Activated CD8-positive, alpha-beta T cell treated with anti-CD3 and anti-CD28 coated beads for 36 hours (primary cell): Measurements from ENCODE around the gene SYDE2. TPM values are rescaled to one million over a fixed set of nuclear protein-coding genes. Genes with fewer than 3 reads are reported as not detected.

Experiments
- ATAC-seq: fragments of 200-7000 bp; cut with Tn5 transposase; one replicate; pipeline ENCODE4 v1.10.0; 2021; ENCODE audit warnings: mild to moderate bottlenecking, moderate library complexity
- CTCF ChIA-PET: fragments of 350-600 bp; sonication (Branson Sonifier 250); formaldehyde crosslinking; loops from one replicate; lab custom pipeline; 2021; ENCODE audit warnings: antibody characterized with exemption; lab: Charles Lee
- POLR2A ChIA-PET: fragments of 350-600 bp; sonication (Branson Sonifier 250); formaldehyde crosslinking; loops from one replicate; lab custom pipeline; 2021; ENCODE audit warnings: antibody characterized with exemption; lab: Charles Lee
- DNase-seq: peaks from one replicate; pipeline ENCODE4 v3.0.0-alpha.2; 2020
- H3K27ac Mint-ChIP-seq: one replicate; pipeline ENCODE4 v1.8.0; 2021; ENCODE audit warnings: mild to moderate bottlenecking, mixed read lengths
- H3K27me3 Mint-ChIP-seq: one replicate; pipeline ENCODE4 v1.8.0; 2021; ENCODE audit warnings: mixed read lengths
- H3K36me3 Mint-ChIP-seq: one replicate; pipeline ENCODE4 v1.8.0; 2021; ENCODE audit warnings: low read depth, mixed read lengths
- H3K4me1 Mint-ChIP-seq: one replicate; pipeline ENCODE4 v1.8.0; 2021; ENCODE audit warnings: low read depth, mixed read lengths
- H3K4me3 Mint-ChIP-seq: one replicate; pipeline ENCODE4 v1.8.0; 2021; ENCODE audit warnings: mild to moderate bottlenecking, moderate library complexity, mixed read lengths
- H3K9me3 Mint-ChIP-seq: one replicate; pipeline ENCODE4 v1.8.0; 2021; ENCODE audit warnings: mixed read lengths
- CTCF ChIP-seq: fragments of 200-600 bp; IDR thresholded peaks from one replicate; pipeline ENCODE4 v1.8.0; 2022; ENCODE audit warnings: antibody characterized with exemption, mild to moderate bottlenecking
- intact Hi-C: fragments of 100-400 bp; cut with micrococcal nuclease; formaldehyde crosslinking; loops from one replicate; pipeline ENCODE4 v1.10.0; 2022
- total RNA-seq, 2 experiments: library from RNA; stranded (reverse); gene quantifications; one replicate each; pipeline ENCODE4 v1.2.3, GENCODE V29; 2021

SYDE2 gene
- total RNA-seq, 2 experiments from 2014 or later = 4.8 to 5.2 TPM

- peak overlapping the region; percentile 5 for H3K4me3 Mint-ChIP-seq
These were observed 21.3 kb downstream of the SYDE2 start for GRCh38 chr1:85179522-85179921.

GRCh38 chr1:85178396-85178795 lies 22.4 kb downstream of the SYDE2 start:
- ATAC-seq = no peak
- intact Hi-C loops = no loop called here

More at GRCh38 chr1:85179522-85179921, 21.3 kb downstream of the SYDE2 start:
- peaks cover 17% of the 10 kb centered on the region for H3K36me3 Mint-ChIP-seq
- no peaks in the 10 kb centered on the region for H3K27me3 Mint-ChIP-seq
- peaks cover 13% of the 10 kb centered on the region for H3K4me1 Mint-ChIP-seq
- POLR2A ChIA-PET = no interaction called here
- H3K9me3 Mint-ChIP-seq = no peaks in the 10 kb centered on the region
- no peak overlapping the region for H3K27ac Mint-ChIP-seq
- ATAC-seq (peak; percentile 94), DNase-seq (no peak)
- TF ChIP-seq CTCF = no peak
- CTCF ChIA-PET = interaction anchor here (1.0 to 1.3 kb wide), 2 partner anchors 61 to 80 kb away, joined by 3 to 4 read pairs; partner anchors contain the start of gene C1orf52
- intact Hi-C loops = no loop called here

GRCh38 chr1:85174503-85174902 lies 26.3 kb downstream of the SYDE2 start:
- H3K27ac Mint-ChIP-seq = no peak overlapping the region
- POLR2A ChIA-PET = no interaction called here
- H3K9me3 Mint-ChIP-seq = no peaks in the 10 kb centered on the region
- intact Hi-C loops = no loop called here
- ATAC-seq (peak; percentile 37), DNase-seq (no peak)
- no peaks in the 10 kb centered on the region for H3K27me3 Mint-ChIP-seq
- H3K4me1 Mint-ChIP-seq = peaks cover 20% of the 10 kb centered on the region
- no peak overlapping the region for H3K4me3 Mint-ChIP-seq
- CTCF ChIA-PET = interaction anchor here (1.1 to 1.2 kb wide), 2 partner anchors 16 to 230 kb away, joined by 3 read pairs; no protein-coding TSS in a partner anchor
- no peak for TF ChIP-seq CTCF
- peaks cover 12% of the 10 kb centered on the region for H3K36me3 Mint-ChIP-seq

More at GRCh38 chr1:85178396-85178795, 22.4 kb downstream of the SYDE2 start:
- H3K9me3 Mint-ChIP-seq = no peaks in the 10 kb centered on the region
- POLR2A ChIA-PET = no interaction called here
- CTCF ChIA-PET = interaction anchor here (0.7 to 1.8 kb wide), 5 partner anchors 15 to 234 kb away, joined by 3 to 5 read pairs (median 3); no protein-coding TSS in a partner anchor
- H3K4me1 Mint-ChIP-seq = peaks cover 13% of the 10 kb centered on the region
- no peak overlapping the region for H3K4me3 Mint-ChIP-seq
- no peak overlapping the region for H3K27ac Mint-ChIP-seq
- peaks cover 17% of the 10 kb centered on the region for H3K36me3 Mint-ChIP-seq
- no peaks in the 10 kb centered on the region for H3K27me3 Mint-ChIP-seq
- no peak for DNase-seq
- no peak for TF ChIP-seq CTCF

- Mint-ChIP-seq H3K36me3 (peaks cover 14% of the 10 kb centered on the region), H3K27ac (no peak overlapping the region), H3K27me3 (no peaks in the 10 kb centered on the region), H3K4me1 (peaks cover 15% of the 10 kb centered on the region), H3K4me3 (no peak overlapping the region), H3K9me3 (no peaks in the 10 kb centered on the region)
- TF ChIP-seq CTCF = no peak
- intact Hi-C loops = no loop called here
- no peak for DNase-seq
- ATAC-seq = no peak
- CTCF ChIA-PET = no interaction called here
- POLR2A ChIA-PET = no interaction called here
These were observed 28.0 kb downstream of the SYDE2 start for GRCh38 chr1:85172684-85173337.

GRCh38 chr1:85171721-85172120 lies 29.1 kb downstream of the SYDE2 start:
- ATAC-seq (no peak), DNase-seq (no peak)
- H3K27me3 Mint-ChIP-seq = no peaks in the 10 kb centered on the region
- peaks cover 5% of the 10 kb centered on the region for H3K36me3 Mint-ChIP-seq
- TF ChIP-seq CTCF = no peak
- no peaks in the 10 kb centered on the region for H3K9me3 Mint-ChIP-seq
- H3K4me1 Mint-ChIP-seq = peaks cover 15% of the 10 kb centered on the region
- no peak overlapping the region for H3K4me3 Mint-ChIP-seq
- intact Hi-C loops = no loop called here
- ChIA-PET POLR2A (no interaction called here), CTCF (no interaction called here)
- no peak overlapping the region for H3K27ac Mint-ChIP-seq
